Skin of body (tissue), 2 donors: Measurements from ENCODE around the gene ULK1. TPM values are rescaled to one million over a fixed set of nuclear protein-coding genes. Genes with fewer than 3 reads are reported as not detected.

Experiments
- DNase-seq: peaks from one replicate; lab custom pipeline; 2025; lab: John Stamatoyannopoulos, UW
- total RNA-seq: library from RNA; depleted of rRNA; stranded (reverse); fragments of >200 nt; gene quantifications from one replicate; pipeline ENCODE4 v1.2.3, GENCODE V29; 2014

ULK1 gene
- total RNA-seq, result 12.3 TPM

- peak; percentile 93 for DNase-seq
Observed at GRCh38 chr12:131894313-131894860, at the start of gene ULK1. TSS of gene ULK1 (plus strand) at chr12:131894622. CDS start at chr12:131895002, 380 bp downstream.

- no peak for DNase-seq
Observed at GRCh38 chr12:131844656-131845055, 49.8 kb upstream of the ULK1 start.

- DNase-seq, result no peak
Observed at GRCh38 chr12:131845121-131845520, 49.3 kb upstream of the ULK1 start.

GRCh38 chr12:131847456-131847855, 47.0 kb upstream of the ULK1 start:
- no peak for DNase-seq

GRCh38 chr12:131848753-131849152, 45.7 kb upstream of the ULK1 start:
- DNase-seq, result no peak

- no peak for DNase-seq
Observed at GRCh38 chr12:131849700-131850553, 44.5 kb upstream of the ULK1 start.

GRCh38 chr12:131850856-131851559, 43.4 kb upstream of the ULK1 start:
- DNase-seq, result no peak

- no peak for DNase-seq
Observed at GRCh38 chr12:131851741-131852550, 42.5 kb upstream of the ULK1 start.

GRCh38 chr12:131852551-131853299, 41.7 kb upstream of the ULK1 start:
- no peak for DNase-seq

GRCh38 chr12:131853832-131854797, 40.3 kb upstream of the ULK1 start:
- DNase-seq, result no peak

- DNase-seq, result no peak
Observed at GRCh38 chr12:131854861-131855476, 39.5 kb upstream of the ULK1 start.

GRCh38 chr12:131855521-131856142, 38.8 kb upstream of the ULK1 start:
- no peak for DNase-seq

- no peak for DNase-seq
Observed at GRCh38 chr12:131856366-131857097, 37.9 kb upstream of the ULK1 start.

- DNase-seq, result no peak
Observed at GRCh38 chr12:131857908-131858850, 36.2 kb upstream of the ULK1 start.

GRCh38 chr12:131860472-131861260, 33.8 kb upstream of the ULK1 start:
- DNase-seq, result no peak
